ENCODE measurements around the gene UMOD. TPM values are rescaled to one million over a fixed set of nuclear protein-coding genes. Genes with fewer than 3 reads are reported as not detected.

Gene UMOD
- total and polyA plus RNA-seq, 4 donors, result not detected

DNA sequence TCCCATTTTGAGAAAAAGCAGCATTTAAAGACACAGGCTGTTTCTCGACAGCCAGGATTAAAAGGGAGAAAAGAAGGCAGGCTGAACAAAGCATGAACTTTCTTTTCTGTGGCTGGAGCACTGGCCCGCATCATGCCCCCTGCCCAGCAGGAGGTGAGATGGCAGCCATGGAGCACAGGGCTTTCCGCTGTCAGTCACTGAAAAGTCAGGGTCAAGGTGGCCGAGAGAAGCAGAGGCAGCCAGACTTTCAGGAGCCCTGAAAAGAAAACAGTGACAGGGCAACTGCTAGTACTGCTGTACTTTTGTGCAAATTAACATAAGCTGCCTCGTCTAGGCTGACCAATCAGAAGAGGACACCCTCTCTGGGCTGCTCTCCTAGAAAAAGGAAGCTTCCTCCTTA is 19.4 kb downstream of the UMOD start:
- no peak for ATAC-seq (ENCODE audit: insufficient read depth, low FRiP score)
- H3K4me3 ChIP-seq, result no peak overlapping the region
- WGBS, 2 donors, result 63 to 70% methylated on average over 5 of the region's 5 CpGs

DNA sequence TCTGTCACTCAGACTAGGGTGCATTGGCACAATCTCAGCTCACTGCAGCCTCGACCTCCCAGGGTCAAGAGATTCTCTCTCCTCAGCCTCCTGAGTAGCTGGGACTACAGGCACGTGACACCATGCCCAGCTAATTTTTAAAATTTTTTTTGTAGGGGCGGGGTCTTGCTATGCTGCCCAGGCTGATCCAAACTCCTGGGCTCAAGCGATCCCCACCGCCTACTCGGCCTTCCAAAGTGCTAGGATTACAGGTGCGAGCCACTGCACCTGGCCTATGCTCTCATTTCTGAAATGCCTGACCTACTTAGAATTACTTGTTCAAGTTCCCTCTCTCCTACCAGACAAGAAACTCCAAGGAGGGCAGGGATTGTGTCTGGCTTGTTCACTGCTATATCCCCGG is 20.1 kb downstream of the UMOD start:
- peaks cover 0 to under 1% (median 0%) of the 10 kb centered on the region in 3 donors for H3K27me3 ChIP-seq (ENCODE audit: control insufficient read depth in 3 of 3, insufficient read depth in 3 of 3, low read length in 2 of 3)
- H3K36me3 ChIP-seq (ENCODE audit: control insufficient read depth in 4 of 4, insufficient read depth in 4 of 4, low read length in 4 of 4), result no peaks in the 10 kb centered on the region
- peaks cover 0 to 1% (median 0%) of the 10 kb centered on the region in 4 donors for H3K9me3 ChIP-seq (ENCODE audit: control insufficient read depth in 4 of 4, insufficient read depth in 3 of 4, low read length in 3 of 4)
- H3K4me3 ChIP-seq, result no peak overlapping the region
- no peak overlapping the region for H3K9ac ChIP-seq (ENCODE audit: insufficient read depth in 1 of 2, low read length in 2 of 2)
- ATAC-seq (ENCODE audit: insufficient read depth, low FRiP score) (no peak), DNase-seq (no peak)
- TF ChIP-seq, protein P1, sequence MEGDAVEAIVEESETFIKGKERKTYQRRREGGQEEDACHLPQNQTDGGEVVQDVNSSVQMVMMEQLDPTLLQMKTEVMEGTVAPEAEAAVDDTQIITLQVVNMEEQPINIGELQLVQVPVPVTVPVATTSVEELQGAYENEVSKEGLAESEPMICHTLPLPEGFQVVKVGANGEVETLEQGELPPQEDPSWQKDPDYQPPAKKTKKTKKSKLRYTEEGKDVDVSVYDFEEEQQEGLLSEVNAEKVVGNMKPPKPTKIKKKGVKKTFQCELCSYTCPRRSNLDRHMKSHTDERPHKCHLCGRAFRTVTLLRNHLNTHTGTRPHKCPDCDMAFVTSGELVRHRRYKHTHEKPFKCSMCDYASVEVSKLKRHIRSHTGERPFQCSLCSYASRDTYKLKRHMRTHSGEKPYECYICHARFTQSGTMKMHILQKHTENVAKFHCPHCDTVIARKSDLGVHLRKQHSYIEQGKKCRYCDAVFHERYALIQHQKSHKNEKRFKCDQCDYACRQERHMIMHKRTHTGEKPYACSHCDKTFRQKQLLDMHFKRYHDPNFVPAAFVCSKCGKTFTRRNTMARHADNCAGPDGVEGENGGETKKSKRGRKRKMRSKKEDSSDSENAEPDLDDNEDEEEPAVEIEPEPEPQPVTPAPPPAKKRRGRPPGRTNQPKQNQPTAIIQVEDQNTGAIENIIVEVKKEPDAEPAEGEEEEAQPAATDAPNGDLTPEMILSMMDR (IDR thresholded peaks at IDR 0.05; ENCODE audit: control extremely low read depth, extremely low read depth), result no peak
- no peaks in the 10 kb centered on the region for H3K4me1 ChIP-seq (ENCODE audit: control insufficient read depth in 5 of 5, insufficient read depth in 5 of 5, low read length in 5 of 5)
- 85 to 88% methylated on average over 8 of the region's 8 CpGs for WGBS, 2 donors
- H3K27ac ChIP-seq (ENCODE audit: low read depth in 1 of 2, low read length in 1 of 2), result no peak overlapping the region

More for the DNA sequence above, 19.4 kb downstream of the UMOD start:
- TF ChIP-seq, protein P1 (IDR thresholded peaks at IDR 0.05; ENCODE audit: control extremely low read depth, extremely low read depth), result no peak
- Histone ChIP-seq H3K27ac (ENCODE audit: low read depth in 1 of 2, low read length in 1 of 2) (no peak overlapping the region), H3K9me3 (ENCODE audit: control insufficient read depth in 4 of 4, insufficient read depth in 3 of 4, low read length in 3 of 4) (peaks cover 0 to 1% (median 0%) of the 10 kb centered on the region in 4 donors), H3K36me3 (ENCODE audit: control insufficient read depth in 4 of 4, insufficient read depth in 4 of 4, low read length in 4 of 4) (no peaks in the 10 kb centered on the region), H3K9ac (ENCODE audit: insufficient read depth in 1 of 2, low read length in 2 of 2) (no peak overlapping the region), H3K27me3 (ENCODE audit: control insufficient read depth in 3 of 3, insufficient read depth in 3 of 3, low read length in 2 of 3) (peaks cover 0 to 4% (median 0%) of the 10 kb centered on the region in 3 donors), H3K4me1 (ENCODE audit: control insufficient read depth in 5 of 5, insufficient read depth in 5 of 5, low read length in 5 of 5) (no peaks in the 10 kb centered on the region)
- DNase-seq, result no peak

DNA sequence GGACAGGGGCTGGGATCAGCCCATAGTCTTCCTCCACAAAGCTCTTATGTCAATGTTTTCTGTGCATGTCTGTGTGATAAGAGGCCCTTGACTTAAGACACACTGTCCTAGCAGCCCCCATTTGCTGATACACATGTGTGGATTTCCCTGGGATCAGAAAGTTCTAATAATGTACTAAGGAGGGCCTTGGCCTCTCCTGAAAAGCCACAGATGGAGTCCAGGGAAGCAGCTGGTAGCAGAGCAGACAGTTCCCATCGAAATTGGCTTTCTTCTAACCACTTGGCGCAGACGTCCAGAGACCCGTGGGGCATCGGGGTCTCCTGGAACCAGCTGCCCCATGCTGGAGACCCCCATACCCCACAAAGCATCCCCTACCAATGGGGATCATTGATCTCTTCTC is 20.9 kb downstream of the UMOD start:
- Histone ChIP-seq H3K9me3 (ENCODE audit: control insufficient read depth in 4 of 4, insufficient read depth in 3 of 4, low read length in 3 of 4) (peaks cover 0 to 2% (median 0%) of the 10 kb centered on the region in 4 donors), H3K27me3 (ENCODE audit: control insufficient read depth in 3 of 3, insufficient read depth in 3 of 3, low read length in 2 of 3) (no peaks in the 10 kb centered on the region), H3K4me1 (ENCODE audit: control insufficient read depth in 5 of 5, insufficient read depth in 5 of 5, low read length in 5 of 5) (no peaks in the 10 kb centered on the region), H3K9ac (ENCODE audit: insufficient read depth in 1 of 2, low read length in 2 of 2) (no peak overlapping the region), H3K36me3 (ENCODE audit: control insufficient read depth in 4 of 4, insufficient read depth in 4 of 4, low read length in 4 of 4) (no peaks in the 10 kb centered on the region), H3K4me3 (no peak overlapping the region), H3K27ac (ENCODE audit: low read depth in 1 of 2, low read length in 1 of 2) (no peak overlapping the region)
- WGBS, 2 donors, result 80 to 85% methylated on average over 5 of the region's 5 CpGs
- TF ChIP-seq, protein P1 (IDR thresholded peaks at IDR 0.05; ENCODE audit: control extremely low read depth, extremely low read depth), result no peak
- ATAC-seq (ENCODE audit: insufficient read depth, low FRiP score), result no peak
- no peak for DNase-seq

Data from lung (tissue), 12 donors.